HepG2 (cell line): ENCODE data around the gene HLF. TPM values are rescaled to one million over a fixed set of nuclear protein-coding genes. Genes with fewer than 3 reads are reported as not detected.

Source experiments
- CREB1 ChIP-seq, 2 experiments: fragments of 450-650 bp in 1 of 2; IDR thresholded peaks; 2 replicates each; pipeline ENCODE4 v1.6.1; 2016 to 2017; ENCODE audit warnings: control low read depth in 1 of 2, mild to moderate bottlenecking in 1 of 2, missing compliant biosample characterization in 1 of 2, missing genetic modification characterization in 1 of 2
- GABPB1 ChIP-seq: IDR thresholded peaks from 2 replicates; pipeline ENCODE4 v1.6.1; 2016; ENCODE audit warnings: mild to moderate bottlenecking, missing genetic modification reagents, moderate library complexity, missing compliant biosample characterization
- KDM4B ChIP-seq: sonication (generic); formaldehyde crosslinking; IDR thresholded peaks from 2 replicates; pipeline ENCODE4 v1.4.0; 2020; ENCODE audit warnings: missing genetic modification reagents
- RXRA ChIP-seq: sonication (generic); formaldehyde crosslinking; IDR thresholded peaks from 2 replicates; pipeline ENCODE4 v1.5.1; 2020; ENCODE audit warnings: missing genetic modification reagents
- SSRP1 ChIP-seq: IDR thresholded peaks from 2 replicates; pipeline ENCODE4 v1.6.1; 2016; ENCODE audit warnings: control low read depth
- WIZ ChIP-seq: sonication (generic); formaldehyde crosslinking; IDR thresholded peaks from 2 replicates; pipeline ENCODE4 v1.5.1; 2020; ENCODE audit warnings: mild to moderate bottlenecking, missing genetic modification reagents
- ZNF292 ChIP-seq: sonication (generic); formaldehyde crosslinking; IDR thresholded peaks from 2 replicates; pipeline ENCODE4 v1.8.1; 2022; ENCODE audit warnings: mild to moderate bottlenecking, low read depth, missing genetic modification reagents, borderline replicate concordance
- ZNF414 ChIP-seq: sonication (generic); formaldehyde crosslinking; IDR thresholded peaks from 2 replicates; pipeline ENCODE4 v1.5.0; 2020; ENCODE audit warnings: missing genetic modification reagents
- ZNF746 ChIP-seq: sonication (generic); formaldehyde crosslinking; IDR thresholded peaks from 2 replicates; pipeline ENCODE4 v1.8.0; 2022; ENCODE audit warnings: mild to moderate bottlenecking, missing genetic modification reagents
- ZNF792 ChIP-seq: IDR thresholded peaks from 2 replicates; pipeline ENCODE4 v1.6.1; 2016
- polyA plus RNA-seq, 8 experiments: library from polyadenylated mRNA; depleted of rRNA in 3 of 8; stranded (reverse) in 7 of 8; unstranded in 1 of 8; fragments of >200 nt; fragmentation: Illumina TruSeq in 4 of 8; extraction: Trizol in 4 of 8; gene quantifications; 2 replicates each; pipeline versions ENCODE4 v1.2.1 to v1.2.3, GENCODE V29; 2011 to 2016; ENCODE audit warnings: low read depth in 4 of 8, missing spikeins in 1 of 8, mixed read lengths in 1 of 8; ENCODE audit not compliant: insufficient read depth in 1 of 8
- total RNA-seq, 5 experiments: library from RNA; depleted of rRNA; stranded (reverse); fragments of >200 nt; fragmentation: Illumina TruSeq; extraction: Trizol; gene quantifications; 2 replicates each; pipeline ENCODE4 v1.2.3, GENCODE V29; 2016; ENCODE audit warnings: low read depth in 1 of 5
- TF ChIP-seq, protein P1 (sequence below): sonication (generic); formaldehyde crosslinking; conservative IDR thresholded peaks from 2 replicates; pipeline ENCODE4 v1.8.0; 2022; ENCODE audit warnings: mild to moderate bottlenecking, moderate library complexity, missing genetic modification reagents
- TF ChIP-seq, protein P2 (sequence below): sonication (generic); formaldehyde crosslinking; IDR thresholded peaks from 2 replicates; pipeline ENCODE4 v1.5.0; 2020; ENCODE audit warnings: missing genetic modification reagents, mild to moderate bottlenecking, borderline replicate concordance
- TF ChIP-seq, protein P3 (sequence below): sonication (generic); formaldehyde crosslinking; IDR thresholded peaks from 2 replicates; pipeline ENCODE4 v1.5.1; 2020; ENCODE audit warnings: mild to moderate bottlenecking, missing genetic modification reagents
- TF ChIP-seq, protein P4 (sequence below): sonication (generic); formaldehyde crosslinking; IDR thresholded peaks from 2 replicates; pipeline ENCODE4 v1.8.0; 2022; ENCODE audit warnings: mild to moderate bottlenecking, missing genetic modification reagents, moderate library complexity
- TF ChIP-seq, protein P5 (sequence below): sonication (generic); formaldehyde crosslinking; IDR thresholded peaks from 2 replicates; pipeline ENCODE4 v1.5.1; 2020; ENCODE audit warnings: mild to moderate bottlenecking, missing genetic modification reagents, borderline replicate concordance

HLF gene
- total and polyA plus RNA-seq, 2 of the 13 experiments (the other 11 are each of a cell fraction or from before 2014, with no cell fraction given), result 202 to 346 TPM

DNA sequence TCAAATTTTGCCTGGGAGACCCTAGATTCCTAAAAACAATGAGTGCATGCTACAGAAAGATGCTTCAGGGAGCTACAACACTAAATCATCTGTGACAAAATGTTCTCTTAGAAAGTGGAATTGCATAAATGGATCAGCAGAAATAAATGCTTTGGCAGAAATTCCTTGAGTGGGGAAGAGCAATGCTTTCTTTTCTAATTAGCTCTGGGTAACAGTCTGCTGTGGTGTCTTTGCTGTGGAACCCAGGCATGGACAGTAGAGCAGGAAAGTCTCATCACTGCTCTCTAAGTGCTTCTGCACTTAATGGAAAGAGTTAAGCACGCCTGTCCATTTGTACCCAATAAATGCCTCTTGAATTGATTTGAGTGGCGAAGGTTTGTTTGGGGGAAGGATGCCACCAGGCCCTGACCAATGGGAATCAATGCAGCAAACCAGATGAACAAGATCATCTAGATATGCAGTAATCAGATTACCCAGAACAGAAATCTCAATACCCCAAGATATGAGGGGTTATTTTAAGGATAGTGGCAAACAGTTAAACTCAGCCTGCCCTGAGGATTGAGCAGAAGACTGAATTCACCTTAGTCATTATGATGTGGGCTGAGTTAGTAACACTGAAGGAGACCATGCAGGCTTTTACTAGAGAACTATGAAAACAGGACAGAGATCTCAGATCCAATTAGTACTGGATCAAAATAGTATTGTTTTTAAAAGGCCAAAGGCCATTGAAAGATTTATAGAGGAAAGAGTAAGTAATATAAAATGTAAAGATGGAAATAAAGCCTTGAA is 13.6 kb downstream of the HLF start (continued):
- TF ChIP-seq, protein P1, sequence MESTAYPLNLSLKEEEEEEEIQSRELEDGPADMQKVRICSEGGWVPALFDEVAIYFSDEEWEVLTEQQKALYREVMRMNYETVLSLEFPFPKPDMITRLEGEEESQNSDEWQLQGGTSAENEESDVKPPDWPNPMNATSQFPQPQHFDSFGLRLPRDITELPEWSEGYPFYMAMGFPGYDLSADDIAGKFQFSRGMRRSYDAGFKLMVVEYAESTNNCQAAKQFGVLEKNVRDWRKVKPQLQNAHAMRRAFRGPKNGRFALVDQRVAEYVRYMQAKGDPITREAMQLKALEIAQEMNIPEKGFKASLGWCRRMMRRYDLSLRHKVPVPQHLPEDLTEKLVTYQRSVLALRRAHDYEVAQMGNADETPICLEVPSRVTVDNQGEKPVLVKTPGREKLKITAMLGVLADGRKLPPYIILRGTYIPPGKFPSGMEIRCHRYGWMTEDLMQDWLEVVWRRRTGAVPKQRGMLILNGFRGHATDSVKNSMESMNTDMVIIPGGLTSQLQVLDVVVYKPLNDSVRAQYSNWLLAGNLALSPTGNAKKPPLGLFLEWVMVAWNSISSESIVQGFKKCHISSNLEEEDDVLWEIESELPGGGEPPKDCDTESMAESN (CRISPR knock-in tag), result no peak
- TF ChIP-seq ZNF792 (0 out of 2 replicates have a peak, but pooled peaks have one; percentile 35), GABPB1 (CRISPR knock-in tag) (no peak), ZNF746 (CRISPR knock-in tag) (no peak), ZNF292 (CRISPR knock-in tag) (no peak), CREB1 (IDR thresholded peaks at IDR 0.05) (no peak), CREB1 (CRISPR knock-in tag; IDR thresholded peaks at IDR 0.05) (no peak), KDM4B (CRISPR knock-in tag) (no peak), WIZ (CRISPR knock-in tag) (no peak), SSRP1 (CRISPR knock-in tag) (peak; percentile 76; the same call in 1 of the 2 replicates), RXRA (CRISPR knock-in tag) (no peak), ZNF414 (no peak)
- TF ChIP-seq, protein P2, sequence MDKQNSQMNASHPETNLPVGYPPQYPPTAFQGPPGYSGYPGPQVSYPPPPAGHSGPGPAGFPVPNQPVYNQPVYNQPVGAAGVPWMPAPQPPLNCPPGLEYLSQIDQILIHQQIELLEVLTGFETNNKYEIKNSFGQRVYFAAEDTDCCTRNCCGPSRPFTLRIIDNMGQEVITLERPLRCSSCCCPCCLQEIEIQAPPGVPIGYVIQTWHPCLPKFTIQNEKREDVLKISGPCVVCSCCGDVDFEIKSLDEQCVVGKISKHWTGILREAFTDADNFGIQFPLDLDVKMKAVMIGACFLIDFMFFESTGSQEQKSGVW (CRISPR knock-in tag), result no peak
- TF ChIP-seq, protein P3, sequence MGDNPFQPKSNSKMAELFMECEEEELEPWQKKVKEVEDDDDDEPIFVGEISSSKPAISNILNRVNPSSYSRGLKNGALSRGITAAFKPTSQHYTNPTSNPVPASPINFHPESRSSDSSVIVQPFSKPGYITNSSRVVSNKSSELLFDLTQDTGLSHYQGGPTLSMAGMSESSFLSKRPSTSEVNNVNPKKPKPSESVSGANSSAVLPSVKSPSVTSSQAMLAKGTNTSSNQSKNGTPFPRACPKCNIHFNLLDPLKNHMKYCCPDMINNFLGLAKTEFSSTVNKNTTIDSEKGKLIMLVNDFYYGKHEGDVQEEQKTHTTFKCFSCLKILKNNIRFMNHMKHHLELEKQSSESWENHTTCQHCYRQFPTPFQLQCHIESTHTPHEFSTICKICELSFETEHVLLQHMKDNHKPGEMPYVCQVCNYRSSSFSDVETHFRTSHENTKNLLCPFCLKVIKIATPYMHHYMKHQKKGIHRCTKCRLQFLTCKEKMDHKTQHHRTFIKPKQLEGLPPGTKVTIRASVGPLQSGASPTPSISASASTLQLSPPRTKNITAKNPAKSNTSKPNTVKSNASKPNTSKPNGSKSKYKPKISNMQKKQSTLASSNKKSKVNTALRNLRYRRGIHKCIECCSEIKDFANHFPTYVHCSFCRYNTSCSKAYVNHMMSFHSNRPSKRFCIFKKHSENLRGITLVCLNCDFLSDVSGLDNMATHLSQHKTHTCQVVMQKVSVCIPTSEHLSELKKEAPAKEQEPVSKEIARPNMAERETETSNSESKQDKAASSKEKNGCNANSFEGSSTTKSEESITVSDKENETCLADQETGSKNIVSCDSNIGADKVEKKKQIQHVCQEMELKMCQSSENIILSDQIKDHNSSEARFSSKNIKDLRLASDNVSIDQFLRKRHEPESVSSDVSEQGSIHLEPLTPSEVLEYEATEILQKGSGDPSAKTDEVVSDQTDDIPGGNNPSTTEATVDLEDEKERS (CRISPR knock-in tag), result no peak
- TF ChIP-seq, protein P4, sequence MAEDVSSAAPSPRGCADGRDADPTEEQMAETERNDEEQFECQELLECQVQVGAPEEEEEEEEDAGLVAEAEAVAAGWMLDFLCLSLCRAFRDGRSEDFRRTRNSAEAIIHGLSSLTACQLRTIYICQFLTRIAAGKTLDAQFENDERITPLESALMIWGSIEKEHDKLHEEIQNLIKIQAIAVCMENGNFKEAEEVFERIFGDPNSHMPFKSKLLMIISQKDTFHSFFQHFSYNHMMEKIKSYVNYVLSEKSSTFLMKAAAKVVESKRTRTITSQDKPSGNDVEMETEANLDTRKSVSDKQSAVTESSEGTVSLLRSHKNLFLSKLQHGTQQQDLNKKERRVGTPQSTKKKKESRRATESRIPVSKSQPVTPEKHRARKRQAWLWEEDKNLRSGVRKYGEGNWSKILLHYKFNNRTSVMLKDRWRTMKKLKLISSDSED (CRISPR knock-in tag), result no peak
- TF ChIP-seq, protein P5, sequence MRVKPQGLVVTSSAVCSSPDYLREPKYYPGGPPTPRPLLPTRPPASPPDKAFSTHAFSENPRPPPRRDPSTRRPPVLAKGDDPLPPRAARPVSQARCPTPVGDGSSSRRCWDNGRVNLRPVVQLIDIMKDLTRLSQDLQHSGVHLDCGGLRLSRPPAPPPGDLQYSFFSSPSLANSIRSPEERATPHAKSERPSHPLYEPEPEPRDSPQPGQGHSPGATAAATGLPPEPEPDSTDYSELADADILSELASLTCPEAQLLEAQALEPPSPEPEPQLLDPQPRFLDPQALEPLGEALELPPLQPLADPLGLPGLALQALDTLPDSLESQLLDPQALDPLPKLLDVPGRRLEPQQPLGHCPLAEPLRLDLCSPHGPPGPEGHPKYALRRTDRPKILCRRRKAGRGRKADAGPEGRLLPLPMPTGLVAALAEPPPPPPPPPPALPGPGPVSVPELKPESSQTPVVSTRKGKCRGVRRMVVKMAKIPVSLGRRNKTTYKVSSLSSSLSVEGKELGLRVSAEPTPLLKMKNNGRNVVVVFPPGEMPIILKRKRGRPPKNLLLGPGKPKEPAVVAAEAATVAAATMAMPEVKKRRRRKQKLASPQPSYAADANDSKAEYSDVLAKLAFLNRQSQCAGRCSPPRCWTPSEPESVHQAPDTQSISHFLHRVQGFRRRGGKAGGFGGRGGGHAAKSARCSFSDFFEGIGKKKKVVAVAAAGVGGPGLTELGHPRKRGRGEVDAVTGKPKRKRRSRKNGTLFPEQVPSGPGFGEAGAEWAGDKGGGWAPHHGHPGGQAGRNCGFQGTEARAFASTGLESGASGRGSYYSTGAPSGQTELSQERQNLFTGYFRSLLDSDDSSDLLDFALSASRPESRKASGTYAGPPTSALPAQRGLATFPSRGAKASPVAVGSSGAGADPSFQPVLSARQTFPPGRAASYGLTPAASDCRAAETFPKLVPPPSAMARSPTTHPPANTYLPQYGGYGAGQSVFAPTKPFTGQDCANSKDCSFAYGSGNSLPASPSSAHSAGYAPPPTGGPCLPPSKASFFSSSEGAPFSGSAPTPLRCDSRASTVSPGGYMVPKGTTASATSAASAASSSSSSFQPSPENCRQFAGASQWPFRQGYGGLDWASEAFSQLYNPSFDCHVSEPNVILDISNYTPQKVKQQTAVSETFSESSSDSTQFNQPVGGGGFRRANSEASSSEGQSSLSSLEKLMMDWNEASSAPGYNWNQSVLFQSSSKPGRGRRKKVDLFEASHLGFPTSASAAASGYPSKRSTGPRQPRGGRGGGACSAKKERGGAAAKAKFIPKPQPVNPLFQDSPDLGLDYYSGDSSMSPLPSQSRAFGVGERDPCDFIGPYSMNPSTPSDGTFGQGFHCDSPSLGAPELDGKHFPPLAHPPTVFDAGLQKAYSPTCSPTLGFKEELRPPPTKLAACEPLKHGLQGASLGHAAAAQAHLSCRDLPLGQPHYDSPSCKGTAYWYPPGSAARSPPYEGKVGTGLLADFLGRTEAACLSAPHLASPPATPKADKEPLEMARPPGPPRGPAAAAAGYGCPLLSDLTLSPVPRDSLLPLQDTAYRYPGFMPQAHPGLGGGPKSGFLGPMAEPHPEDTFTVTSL, result no peak
